Measurements from ENCODE around the gene PTPN1.

- TF ChIP-seq POLR2A (IDR thresholded peaks at IDR 0.05; ENCODE audit: low read depth, low read length) (no peak), POLR2AphosphoS5 (IDR thresholded peaks at IDR 0.05; ENCODE audit: low read depth, low read length) (no peak), SPI1 (IDR thresholded peaks at IDR 0.05; ENCODE audit: low read depth, low read length) (no peak), TAF1 (IDR thresholded peaks at IDR 0.05; ENCODE audit: low read depth, low read length) (no peak), PAX5 (IDR thresholded peaks at IDR 0.05; ENCODE audit: insufficient read depth, low read length, severe bottlenecking) (no peak)
Observed at GRCh38 chr20:50487397-50487796, 22.8 kb upstream of the PTPN1 start.
